PC-3 (cell line): ENCODE measurements around the gene HORMAD1. TPM values are rescaled to one million over a fixed set of nuclear protein-coding genes. Genes with fewer than 3 reads are reported as not detected.

Source experiments
- ATAC-seq: fragments of 200-7000 bp; cut with Tn5 transposase; 2 replicates; pipeline ENCODE4 v1.9.1; 2020; ENCODE audit warnings: mild to moderate bottlenecking, moderate library complexity
- BruUV-seq: library from RNA; stranded (reverse); fragments of 400-500 nt; replicated peaks from 2 replicates; lab custom pipeline; 2021; lab: Mats Ljungman, UMichigan
- CTCF ChIA-PET: fragments of 300-600 bp; sonication (Branson Sonifier 250); formaldehyde crosslinking; loops from one replicate; lab custom pipeline; 2022; ENCODE audit warnings: antibody characterized with exemption; lab: Charles Lee
- POLR2A ChIA-PET: fragments of 300-600 bp; sonication (Branson Sonifier 250); formaldehyde crosslinking; loops from one replicate; lab custom pipeline; 2022; ENCODE audit warnings: antibody characterized with exemption; ENCODE audit not compliant: unreplicated experiment; lab: Charles Lee
- DNase-seq: peaks from one replicate; pipeline ENCODE4 v3.0.0-alpha.2; 2015
- H2AFZ ChIP-seq: fragments of 300-600 bp; sonication (generic); 2 replicates; pipeline ENCODE4 v1.6.0; 2016; ENCODE audit warnings: antibody characterized with exemption, low read length
- H3F3A ChIP-seq: fragments of 300-600 bp; sonication (generic); one replicate; pipeline ENCODE4 v1.6.0; 2017; ENCODE audit warnings: antibody characterized with exemption, low read length, control low read depth, mild to moderate bottlenecking; ENCODE audit not compliant: unreplicated experiment
- H3K27ac ChIP-seq: fragments of 300-600 bp; sonication (generic); 2 replicates; pipeline ENCODE4 v1.5.1; 2016; ENCODE audit warnings: mild to moderate bottlenecking, low read length
- H3K27me3 ChIP-seq: fragments of 300-600 bp; sonication (generic); 2 replicates; pipeline ENCODE4 v1.6.1; 2016; ENCODE audit warnings: low read length, mixed read lengths
- H3K36me3 ChIP-seq: fragments of 300-600 bp; sonication (generic); 2 replicates; pipeline ENCODE4 v1.6.1; 2016; ENCODE audit warnings: low read depth, mixed run types, low read length, mixed read lengths
- H3K4me1 ChIP-seq: fragments of 300-600 bp; sonication (generic); 2 replicates; pipeline ENCODE4 v1.5.1; 2016; ENCODE audit warnings: low read length; ENCODE audit not compliant: insufficient read depth
- H3K4me2 ChIP-seq: fragments of 300-600 bp; sonication (generic); 2 replicates; pipeline ENCODE4 v1.6.0; 2016; ENCODE audit warnings: low read length
- H3K4me3 ChIP-seq: fragments of 300-600 bp; sonication (generic); 2 replicates; pipeline ENCODE4 v1.5.1; 2016; ENCODE audit warnings: mild to moderate bottlenecking, low read length, mixed read lengths
- H3K79me2 ChIP-seq: fragments of 300-600 bp; sonication (generic); 2 replicates; pipeline ENCODE4 v1.6.1; 2017; ENCODE audit warnings: low read length, mixed read lengths
- H3K9ac ChIP-seq: fragments of 300-600 bp; sonication (generic); 2 replicates; pipeline ENCODE4 v1.6.0; 2016; ENCODE audit warnings: mild to moderate bottlenecking, low read length
- H3K9me2 ChIP-seq: fragments of 300-600 bp; sonication (generic); replicated peaks from 2 replicates; pipeline ENCODE4 v1.6.1; 2016; ENCODE audit warnings: mixed run types, low read length, mixed read lengths
- H3K9me3 ChIP-seq: fragments of 300-600 bp; sonication (generic); 2 replicates; pipeline ENCODE4 v1.6.1; 2016; ENCODE audit warnings: low read length, mixed read lengths
- H4K20me1 ChIP-seq: fragments of 300-600 bp; sonication (generic); 2 replicates; pipeline ENCODE4 v1.6.1; 2016; ENCODE audit warnings: low read length, mixed read lengths
- CTCF ChIP-seq: fragments of 300-600 bp; sonication (generic); conservative IDR thresholded peaks from 2 replicates; pipeline ENCODE4 v1.5.1; 2017; ENCODE audit warnings: antibody characterized with exemption, low read depth, mild to moderate bottlenecking, low read length
- EZH2 ChIP-seq: fragments of 300-600 bp; sonication (generic); IDR thresholded peaks from one replicate; pipeline ENCODE4 v1.6.1; 2017; ENCODE audit warnings: antibody characterized with exemption, mild to moderate bottlenecking, low read length; ENCODE audit not compliant: unreplicated experiment
- EZH2phosphoT487 ChIP-seq: fragments of 300-600 bp; sonication (generic); IDR thresholded peaks from 2 replicates; pipeline ENCODE4 v1.6.1; 2018; ENCODE audit warnings: mild to moderate bottlenecking, antibody characterized with exemption, low read length, borderline replicate concordance
- intact Hi-C: fragments of 100-400 bp; cut with micrococcal nuclease; formaldehyde crosslinking; loops from 2 replicates; pipeline ENCODE4 v1.9.0; 2023
- total RNA-seq: library from RNA; depleted of rRNA; stranded (reverse); fragments of >200 nt; gene quantifications from 2 replicates; pipeline ENCODE4 v1.2.3, GENCODE V29; 2014

HORMAD1 gene
- total RNA-seq, 1 experiment from 2014 or later, result not detected

- H3K79me2 ChIP-seq, result no peaks in the 10 kb centered on the region
- H4K20me1 ChIP-seq, result no peaks in the 10 kb centered on the region
- no peak overlapping the region for H2AFZ ChIP-seq
- H3F3A ChIP-seq, result no peaks in the 10 kb centered on the region
- ATAC-seq (no peak), DNase-seq (no peak)
- intact Hi-C loops, result no loop called here
- no peak overlapping the region for H3K4me2 ChIP-seq
- no peak overlapping the region for H3K27ac ChIP-seq
- H3K27me3 ChIP-seq, result no peaks in the 10 kb centered on the region
- H3K36me3 ChIP-seq, result no peaks in the 10 kb centered on the region
- POLR2A ChIA-PET, result no interaction called here
- H3K4me3 ChIP-seq, result no peak overlapping the region
- H3K4me1 ChIP-seq, result no peaks in the 10 kb centered on the region
- no peaks in the 10 kb centered on the region for H3K9me2 ChIP-seq
- TF ChIP-seq EZH2phosphoT487 (no peak), EZH2 (no peak), CTCF (no peak)
- CTCF ChIA-PET, result no interaction called here
- no TSS peak for BruUV-seq
- no peaks in the 10 kb centered on the region for H3K9me3 ChIP-seq
- H3K9ac ChIP-seq, result no peak overlapping the region
Observed at GRCh38 chr1:150730130-150730721, 9.5 kb upstream of the HORMAD1 start.

GRCh38 chr1:150724336-150724735, 3.6 kb upstream of the HORMAD1 start:
- CTCF ChIA-PET, result interaction anchor here (0.6 kb wide), 1 partner anchor 42 kb away, joined by 4 read pairs; no protein-coding TSS in a partner anchor
- TF ChIP-seq CTCF, result no peak
- no peak for TF ChIP-seq EZH2phosphoT487
- no peak for TF ChIP-seq EZH2

GRCh38 chr1:150720098-150720497, 597 bp downstream of the HORMAD1 start:
- H4K20me1 ChIP-seq, result no peaks in the 10 kb centered on the region
- intact Hi-C loops, result no loop called here
- ATAC-seq (no peak), DNase-seq (no peak)
- H3K9me2 ChIP-seq, result no peaks in the 10 kb centered on the region
- TF ChIP-seq EZH2, result no peak
- no peak for TF ChIP-seq CTCF
- no peak for TF ChIP-seq EZH2phosphoT487
- ChIA-PET CTCF (no interaction called here), POLR2A (no interaction called here)
- no peak overlapping the region for H3K4me3 ChIP-seq
- no peak overlapping the region for H3K9ac ChIP-seq
- no peaks in the 10 kb centered on the region for H3K36me3 ChIP-seq
- H3K79me2 ChIP-seq, result no peaks in the 10 kb centered on the region
- H3K9me3 ChIP-seq, result no peaks in the 10 kb centered on the region
- H3K27me3 ChIP-seq, result no peaks in the 10 kb centered on the region
- H3K4me1 ChIP-seq, result no peaks in the 10 kb centered on the region
- no peak overlapping the region for H3K4me2 ChIP-seq
- H3K27ac ChIP-seq, result no peak overlapping the region
- BruUV-seq, result no TSS peak
- no peak overlapping the region for H2AFZ ChIP-seq
- no peaks in the 10 kb centered on the region for H3F3A ChIP-seq

More at GRCh38 chr1:150724336-150724735, 3.6 kb upstream of the HORMAD1 start:
- BruUV-seq, result no TSS peak
- intact Hi-C loops, result no loop called here
- H3K79me2 ChIP-seq, result no peaks in the 10 kb centered on the region
- no peak for DNase-seq
- H4K20me1 ChIP-seq, result no peaks in the 10 kb centered on the region
- no peak overlapping the region for H3K4me2 ChIP-seq
- no peak overlapping the region for H3K27ac ChIP-seq
- no peaks in the 10 kb centered on the region for H3K9me2 ChIP-seq
- no peak overlapping the region for H3K9ac ChIP-seq
- ATAC-seq, result no peak
- no peak overlapping the region for H2AFZ ChIP-seq
- no peaks in the 10 kb centered on the region for H3F3A ChIP-seq
- H3K9me3 ChIP-seq, result no peaks in the 10 kb centered on the region
- POLR2A ChIA-PET, result no interaction called here
- H3K36me3 ChIP-seq, result no peaks in the 10 kb centered on the region
- H3K4me3 ChIP-seq, result no peak overlapping the region
- H3K4me1 ChIP-seq, result no peaks in the 10 kb centered on the region
- H3K27me3 ChIP-seq, result no peaks in the 10 kb centered on the region
